Measurements from ENCODE around the gene NLRP13.

- TF ChIP-seq CTCF (IDR thresholded peaks at IDR 0.05) (no peak), POLR2A (IDR thresholded peaks at IDR 0.05) (no peak)
Measured at GRCh38 chr19:55930996-55931515, 1.1 kb downstream of the NLRP13 start.

All from vagina (tissue), 2 donors.